ENCODE results near the gene RAB7A.
A peak's percentile ranks its signal among the peaks of the same experiment; 100 is the strongest.
"Not testable (repeated sequence)": the region's sequence is repeated elsewhere in the genome, so short reads cannot be mapped to it uniquely, and the experiment has no call there.

RAB7A gene

DNA sequence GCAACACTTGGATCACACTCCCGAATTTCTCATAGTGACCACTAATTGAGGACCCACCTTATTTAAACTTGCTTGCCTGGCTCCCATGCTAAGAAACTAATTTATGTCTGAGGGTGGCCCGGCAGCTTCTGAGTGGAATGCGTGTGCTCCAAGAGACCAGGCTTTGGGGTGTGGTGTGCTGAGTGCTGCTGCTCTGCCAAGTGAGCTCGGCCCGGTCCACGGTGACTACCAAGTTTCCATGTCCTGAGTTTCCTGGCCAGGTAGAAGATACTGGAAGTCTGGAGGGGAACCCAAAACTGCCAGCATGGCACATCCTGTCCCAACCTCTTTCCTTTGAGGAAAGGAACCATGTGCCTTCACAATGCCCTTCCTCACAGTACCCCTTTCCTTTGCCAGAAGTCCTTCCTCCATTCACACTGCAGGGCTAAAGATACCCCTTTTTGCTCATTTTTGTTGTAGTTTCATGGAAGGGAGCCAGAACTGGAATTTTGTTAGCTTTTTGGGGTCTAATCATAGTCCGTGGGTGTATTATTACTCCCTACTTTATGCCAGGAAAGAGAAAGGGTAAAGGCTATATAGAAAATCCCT, 94.4 kb downstream of the RAB7A start:
- H3K27ac ChIP-seq, result no peak overlapping the region
- TF ChIP-seq CTCF (conservative IDR thresholded peaks at IDR 0.05), result no peak

- H3K27ac ChIP-seq, result no peak overlapping the region
- no peak for TF ChIP-seq CTCF (conservative IDR thresholded peaks at IDR 0.05)
Measured at GRCh38 chr3:128823008-128823407, 97.0 kb downstream of the RAB7A start.

- no peak for TF ChIP-seq CTCF (conservative IDR thresholded peaks at IDR 0.05)
- no peak overlapping the region for H3K27ac ChIP-seq
Measured at GRCh38 chr3:128823631-128824030, 97.6 kb downstream of the RAB7A start.

GRCh38 chr3:128824132-128824850, 98.3 kb downstream of the RAB7A start:
- H3K27ac ChIP-seq, result no peak overlapping the region
- no peak for TF ChIP-seq CTCF (conservative IDR thresholded peaks at IDR 0.05)

DNA sequence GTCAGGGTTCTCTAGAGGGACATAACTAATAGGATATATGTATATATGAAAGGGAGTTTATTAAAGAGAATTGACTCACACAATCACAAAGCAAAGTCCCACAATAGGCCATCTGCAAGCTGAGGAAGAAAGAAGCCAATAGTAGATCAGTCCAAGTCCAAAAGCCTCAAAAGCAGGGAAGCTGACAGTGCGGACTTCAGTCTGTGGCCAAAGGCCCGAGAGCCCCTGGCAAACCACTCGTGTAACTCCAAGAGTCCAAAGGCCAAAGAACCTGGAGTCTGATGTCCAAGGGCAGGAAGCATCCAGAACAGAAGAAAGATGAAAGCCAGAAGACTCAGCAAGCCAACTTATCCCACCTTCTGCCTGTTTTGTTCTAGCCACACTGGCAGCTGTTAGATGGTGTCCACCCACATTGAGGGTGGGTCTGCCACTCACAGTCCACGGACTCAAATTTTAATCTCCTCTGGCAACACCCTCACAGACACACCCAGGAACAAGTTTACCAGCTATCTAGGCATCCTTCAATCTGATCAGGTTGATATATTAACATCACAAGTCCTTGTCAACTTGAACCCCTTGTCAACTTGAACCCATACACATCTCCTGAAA, 99.2 kb downstream of the RAB7A start:
- no peak for TF ChIP-seq CTCF (conservative IDR thresholded peaks at IDR 0.05)
- H3K27ac ChIP-seq, result no peak overlapping the region

DNA sequence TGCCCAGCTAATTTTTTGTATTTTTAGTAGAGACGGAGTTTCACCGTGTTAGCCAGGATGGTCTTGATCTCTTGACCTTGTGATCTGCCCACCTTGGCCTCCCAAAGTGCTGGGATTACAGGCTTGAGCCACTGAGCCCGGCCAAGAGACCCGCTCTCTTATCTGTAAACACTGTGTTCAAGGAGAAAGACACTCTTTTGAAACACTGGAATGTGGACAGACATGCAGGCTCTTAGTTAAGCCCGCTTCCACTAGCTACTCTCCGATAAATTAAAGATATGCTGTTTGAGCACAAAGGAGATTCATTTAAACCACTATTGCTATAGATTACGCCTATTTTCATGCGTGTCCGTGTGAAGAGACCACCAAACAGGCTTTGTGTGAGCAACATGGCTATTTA, 103.1 kb downstream of the RAB7A start:
- H3K27ac ChIP-seq, result peak overlapping the region; percentile 34

DNA sequence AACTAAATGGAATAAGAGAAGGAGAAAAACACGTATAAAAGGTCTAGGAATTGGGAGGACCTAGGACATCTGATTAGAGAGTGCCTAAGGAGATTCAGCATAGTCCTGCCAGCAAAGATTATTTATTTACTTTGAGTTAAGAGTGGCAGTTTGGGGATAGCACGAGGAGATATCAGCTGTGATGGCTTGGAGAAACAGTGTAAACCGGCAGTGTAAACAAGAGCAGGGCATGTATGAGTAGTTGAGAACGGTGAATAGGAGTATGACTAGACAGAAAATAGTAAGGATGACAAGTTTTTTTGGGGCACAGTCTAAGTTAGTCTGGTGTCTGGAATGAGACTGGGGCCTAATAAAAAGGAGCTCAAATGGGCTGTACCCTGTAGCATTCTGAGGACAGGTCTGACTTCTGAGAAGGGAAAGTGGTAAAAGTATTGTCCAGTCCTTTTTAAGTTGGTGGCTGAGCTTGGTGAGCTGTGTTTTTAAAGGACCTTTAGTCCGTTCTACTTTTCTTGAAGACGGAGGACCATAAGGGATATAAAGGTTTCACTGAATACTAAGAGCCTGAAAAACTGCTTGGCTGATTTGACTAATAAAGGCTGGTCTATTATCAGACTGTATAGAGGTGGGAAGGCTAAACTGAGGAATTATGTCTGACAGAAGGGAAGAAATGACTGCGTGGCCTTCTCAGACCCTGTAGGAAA, 104.1 kb downstream of the RAB7A start:
- H3K27ac ChIP-seq, result peak overlapping the region; percentile 34

DNA sequence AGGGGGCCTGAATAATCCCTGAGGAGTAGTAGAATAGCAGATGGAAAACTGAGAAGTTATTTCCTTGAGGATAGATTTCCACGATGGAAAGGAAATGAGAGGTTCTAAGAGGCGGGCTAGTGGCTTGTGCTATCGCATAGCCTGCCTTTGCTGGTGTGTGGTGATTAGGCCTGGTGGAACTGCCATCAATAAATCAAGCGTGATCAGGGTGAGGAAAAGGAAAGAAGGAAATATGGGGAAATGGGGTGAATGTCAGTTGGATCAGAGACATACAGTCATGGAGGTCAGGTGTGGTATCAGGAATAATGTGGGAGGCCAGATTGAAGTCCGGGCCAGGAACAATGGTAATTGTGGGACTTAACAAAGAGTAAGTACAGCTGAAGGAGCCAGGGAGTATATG, 104.8 kb downstream of the RAB7A start:
- not testable (repeated sequence) for H3K27ac ChIP-seq

- H3K27ac ChIP-seq, result not testable (repeated sequence)
Measured at GRCh38 chr3:128832979-128833378, 107.0 kb downstream of the RAB7A start.

Measured in VCaP (cell line).